Hepatocyte (in vitro differentiated cells): ENCODE measurements around the gene MBP. TPM values are rescaled to one million over a fixed set of nuclear protein-coding genes. Genes with fewer than 3 reads are reported as not detected.

Experiments used
- DNase-seq: peaks from one replicate; pipeline ENCODE4 v3.0.0-alpha.2; 2016; ENCODE audit warnings: low spot score
- H2AFZ ChIP-seq: fragments of 200-600 bp; sonication (generic); 2 replicates; pipeline ENCODE4 v1.6.0; 2016; ENCODE audit warnings: antibody characterized with exemption, mild to moderate bottlenecking
- H3K27ac ChIP-seq: fragments of 200-600 bp; sonication (generic); 2 replicates; pipeline ENCODE4 v1.5.1; 2016; ENCODE audit warnings: mild to moderate bottlenecking
- H3K27me3 ChIP-seq: fragments of 200-600 bp; sonication (generic); 2 replicates; pipeline ENCODE4 v1.6.1; 2016
- H3K36me3 ChIP-seq: fragments of 200-600 bp; sonication (generic); replicated peaks from 2 replicates; pipeline ENCODE4 v1.5.1; 2016; ENCODE audit warnings: low read depth; ENCODE audit not compliant: insufficient read depth
- H3K4me1 ChIP-seq: fragments of 200-600 bp; sonication (generic); 2 replicates; pipeline ENCODE4 v1.5.1; 2016; ENCODE audit warnings: mild to moderate bottlenecking, moderate library complexity; ENCODE audit not compliant: insufficient read depth
- H3K4me2 ChIP-seq: fragments of 200-600 bp; sonication (generic); 2 replicates; pipeline ENCODE4 v1.6.0; 2016
- H3K4me3 ChIP-seq: fragments of 200-600 bp; sonication (generic); 2 replicates; pipeline ENCODE4 v1.5.1; 2016; ENCODE audit warnings: mild to moderate bottlenecking
- H3K79me2 ChIP-seq: fragments of 200-600 bp; sonication (generic); 2 replicates; pipeline ENCODE4 v1.6.0; 2017; ENCODE audit warnings: mild to moderate bottlenecking
- H3K9me2 ChIP-seq: fragments of 200-600 bp; sonication (generic); replicated peaks from 2 replicates; pipeline ENCODE4 v1.6.0; 2017; ENCODE audit warnings: mild to moderate bottlenecking; ENCODE audit not compliant: insufficient read depth
- H3K9me3 ChIP-seq: fragments of 200-600 bp; sonication (generic); 2 replicates; pipeline ENCODE4 v1.5.1; 2016; ENCODE audit warnings: low read depth, mild to moderate bottlenecking
- H4K20me1 ChIP-seq: fragments of 200-600 bp; sonication (generic); 2 replicates; pipeline ENCODE4 v1.6.0; 2016; ENCODE audit warnings: mild to moderate bottlenecking; ENCODE audit not compliant: insufficient read depth, poor library complexity, severe bottlenecking
- EZH2 ChIP-seq: fragments of 200-600 bp; sonication (generic); IDR thresholded peaks from 2 replicates; pipeline ENCODE4 v1.6.1; 2016; ENCODE audit warnings: antibody characterized with exemption, mild to moderate bottlenecking, borderline replicate concordance
- EZH2phosphoT487 ChIP-seq: fragments of 200-600 bp; sonication (generic); IDR thresholded peaks from one replicate; pipeline ENCODE4 v1.6.1; 2018; ENCODE audit warnings: antibody characterized with exemption, mild to moderate bottlenecking, low read depth, moderate library complexity; ENCODE audit not compliant: unreplicated experiment, severe bottlenecking
- WGBS: methylation state at CpG from one replicate; pipeline ENCODE4 v1.1.6; 2016; ENCODE audit warnings: low lambda C conversion rate; ENCODE audit errors: missing lambda C conversion rate; 5-methylcytosine and 5-hydroxymethylcytosine counted together
- polyA plus RNA-seq: library from polyadenylated mRNA; unstranded; fragments of >200 nt; fragmentation: Nextera tagmentation; extraction: Ambion mirVana; gene quantifications from 2 replicates; pipeline ENCODE4 v1.2.1, GENCODE V29; 2016
- total RNA-seq: library from RNA; depleted of rRNA; stranded (reverse); fragments of >200 nt; gene quantifications from 2 replicates; pipeline ENCODE4 v1.2.3, GENCODE V29; 2014
- TF ChIP-seq, protein P1 (sequence below): fragments of 200-600 bp; sonication (generic); IDR thresholded peaks from 2 replicates; pipeline ENCODE4 v1.5.1; 2016; ENCODE audit warnings: antibody characterized with exemption, mild to moderate bottlenecking; ENCODE audit not compliant: poor library complexity

The MBP gene
- total and polyA plus RNA-seq, 2 experiments from 2014 or later: 21.6 to 22.1 TPM

DNA sequence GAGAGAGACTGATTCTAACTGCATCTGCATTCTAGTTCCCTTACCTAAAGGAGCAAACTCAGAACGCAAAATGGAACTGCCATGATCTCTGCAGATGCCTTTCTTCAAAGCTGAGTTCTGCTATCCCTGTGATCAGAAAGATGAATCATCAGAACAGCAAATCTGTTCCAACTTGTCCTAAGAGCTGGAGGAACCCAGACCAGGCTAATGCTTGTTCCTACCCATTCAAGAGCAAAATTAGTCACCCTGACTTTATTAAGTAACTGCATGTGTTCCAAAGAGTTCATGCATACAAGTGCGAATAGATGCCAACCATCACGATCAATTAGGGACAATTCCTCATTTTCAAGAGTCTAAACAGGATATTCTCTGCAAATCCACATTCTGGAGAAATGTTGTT is 46.5 kb downstream of the MBP start:
- peaks cover 36% of the 10 kb centered on the region for H3K4me1 ChIP-seq
- H3K9me3 ChIP-seq: no peaks in the 10 kb centered on the region
- H2AFZ ChIP-seq: no peak overlapping the region
- 81% methylated on average over 3 of the region's 3 CpGs for WGBS
- peak overlapping the region; percentile 93 for H3K27ac ChIP-seq
- no peaks in the 10 kb centered on the region for H3K27me3 ChIP-seq
- TF ChIP-seq EZH2 (no peak), EZH2phosphoT487 (no peak)
- TF ChIP-seq, protein P1, sequence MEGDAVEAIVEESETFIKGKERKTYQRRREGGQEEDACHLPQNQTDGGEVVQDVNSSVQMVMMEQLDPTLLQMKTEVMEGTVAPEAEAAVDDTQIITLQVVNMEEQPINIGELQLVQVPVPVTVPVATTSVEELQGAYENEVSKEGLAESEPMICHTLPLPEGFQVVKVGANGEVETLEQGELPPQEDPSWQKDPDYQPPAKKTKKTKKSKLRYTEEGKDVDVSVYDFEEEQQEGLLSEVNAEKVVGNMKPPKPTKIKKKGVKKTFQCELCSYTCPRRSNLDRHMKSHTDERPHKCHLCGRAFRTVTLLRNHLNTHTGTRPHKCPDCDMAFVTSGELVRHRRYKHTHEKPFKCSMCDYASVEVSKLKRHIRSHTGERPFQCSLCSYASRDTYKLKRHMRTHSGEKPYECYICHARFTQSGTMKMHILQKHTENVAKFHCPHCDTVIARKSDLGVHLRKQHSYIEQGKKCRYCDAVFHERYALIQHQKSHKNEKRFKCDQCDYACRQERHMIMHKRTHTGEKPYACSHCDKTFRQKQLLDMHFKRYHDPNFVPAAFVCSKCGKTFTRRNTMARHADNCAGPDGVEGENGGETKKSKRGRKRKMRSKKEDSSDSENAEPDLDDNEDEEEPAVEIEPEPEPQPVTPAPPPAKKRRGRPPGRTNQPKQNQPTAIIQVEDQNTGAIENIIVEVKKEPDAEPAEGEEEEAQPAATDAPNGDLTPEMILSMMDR: no peak
- H3K4me2 ChIP-seq: peak overlapping the region; percentile 95
- DNase-seq: no peak
- H3K36me3 ChIP-seq: no peaks in the 10 kb centered on the region
- peaks cover 23% of the 10 kb centered on the region for H3K79me2 ChIP-seq
- no peaks in the 10 kb centered on the region for H4K20me1 ChIP-seq
- no peak overlapping the region for H3K4me3 ChIP-seq
- H3K9me2 ChIP-seq: no peaks in the 10 kb centered on the region

DNA sequence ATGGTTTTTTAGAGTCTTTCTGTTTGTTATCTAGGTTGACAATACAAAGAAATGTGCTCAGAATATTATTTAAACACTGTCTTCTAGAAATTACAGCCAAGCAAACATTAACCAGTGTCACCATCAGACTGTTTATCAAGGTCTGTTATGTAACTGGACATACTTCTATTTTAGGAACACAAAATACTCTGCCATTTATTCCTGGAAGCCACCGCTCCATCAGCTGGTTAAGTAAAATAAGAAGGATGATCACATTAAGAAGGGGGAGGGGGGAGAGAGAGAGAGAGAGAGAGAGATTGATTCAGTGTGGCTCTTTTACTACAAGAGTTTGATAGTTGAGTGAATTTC is 47.9 kb downstream of the MBP start:
- H3K4me3 ChIP-seq: no peak overlapping the region
- no peak overlapping the region for H3K4me2 ChIP-seq
- H3K27ac ChIP-seq: no peak overlapping the region
- H3K36me3 ChIP-seq: no peaks in the 10 kb centered on the region
- H4K20me1 ChIP-seq: no peaks in the 10 kb centered on the region
- DNase-seq: no peak
- WGBS: 74% methylated on average over 1 of the region's 1 CpG
- H3K9me3 ChIP-seq: no peaks in the 10 kb centered on the region
- no peaks in the 10 kb centered on the region for H3K27me3 ChIP-seq
- peaks cover 36% of the 10 kb centered on the region for H3K4me1 ChIP-seq
- no peak overlapping the region for H2AFZ ChIP-seq
- peaks cover 30% of the 10 kb centered on the region for H3K79me2 ChIP-seq
- no peaks in the 10 kb centered on the region for H3K9me2 ChIP-seq
- TF ChIP-seq EZH2phosphoT487 (no peak), EZH2 (no peak)
- TF ChIP-seq, protein P1: no peak

DNA sequence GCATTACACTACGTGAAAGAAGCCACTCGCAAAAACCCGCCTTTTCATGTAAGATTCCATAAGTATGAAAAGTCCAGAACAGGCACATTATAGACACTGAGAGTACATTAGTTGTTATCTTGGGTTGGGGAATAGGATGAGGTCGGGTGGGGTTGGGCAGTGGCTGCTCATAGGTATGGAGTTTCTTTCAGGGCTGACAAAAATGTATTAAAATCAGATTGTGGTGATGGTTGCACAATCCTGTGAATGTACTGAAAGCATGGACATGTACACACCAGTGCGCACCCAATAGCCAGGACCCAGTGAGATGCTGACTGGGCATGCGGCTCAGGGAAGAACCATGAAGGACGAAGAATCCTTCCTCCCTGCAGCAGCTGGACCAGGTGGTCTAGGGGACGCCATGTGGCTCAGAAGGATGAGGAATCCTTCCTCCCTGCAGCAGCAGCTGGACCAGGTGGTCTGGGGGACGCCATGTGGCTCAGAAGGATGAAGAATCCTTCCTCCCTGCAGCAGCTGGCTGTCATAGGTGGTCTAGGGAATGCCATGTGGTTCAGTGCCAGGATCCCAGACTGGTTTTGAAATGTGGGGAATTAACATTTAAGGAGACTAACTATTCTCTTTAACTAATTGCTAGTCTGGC is 50.1 kb downstream of the MBP start:
- H3K79me2 ChIP-seq: peaks cover 35% of the 10 kb centered on the region
- TF ChIP-seq EZH2 (no peak), EZH2phosphoT487 (no peak)
- TF ChIP-seq, protein P1: no peak

DNA sequence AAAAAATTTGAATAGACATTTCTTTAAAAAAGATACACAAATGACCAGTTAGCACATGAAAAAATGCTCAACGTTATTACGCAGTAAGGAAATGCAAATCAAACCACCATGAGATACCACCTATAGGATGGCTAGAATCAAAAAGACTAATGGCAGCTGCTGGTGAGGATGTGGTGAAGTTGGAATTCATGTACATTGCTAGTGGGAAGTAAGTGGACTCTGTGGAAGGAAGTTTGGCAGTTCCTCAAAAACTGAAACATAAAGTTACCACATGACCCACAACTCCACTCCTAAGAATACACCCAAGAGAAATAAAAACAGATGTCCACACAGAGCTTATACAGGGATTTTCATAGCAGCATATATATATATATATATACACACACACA is 51.2 kb downstream of the MBP start:
- DNase-seq: no peak
- Histone ChIP-seq H2AFZ (no peak overlapping the region), H3K79me2 (peaks cover 35% of the 10 kb centered on the region), H3K4me2 (no peak overlapping the region), H3K9me3 (no peaks in the 10 kb centered on the region), H3K4me3 (no peak overlapping the region), H4K20me1 (no peaks in the 10 kb centered on the region), H3K27me3 (no peaks in the 10 kb centered on the region), H3K27ac (no peak overlapping the region), H3K4me1 (peaks cover 14% of the 10 kb centered on the region), H3K9me2 (no peaks in the 10 kb centered on the region), H3K36me3 (no peaks in the 10 kb centered on the region)
- TF ChIP-seq EZH2phosphoT487: no peak
- TF ChIP-seq EZH2: no peak
- TF ChIP-seq, protein P1: no peak
- WGBS: 98% methylated on average over 2 of the region's 2 CpGs

More for the DNA sequence above, 50.1 kb downstream of the MBP start:
- H3K4me3 ChIP-seq: no peak overlapping the region
- no peak for DNase-seq
- no peaks in the 10 kb centered on the region for H3K9me3 ChIP-seq
- no peak overlapping the region for H3K27ac ChIP-seq
- no peaks in the 10 kb centered on the region for H3K9me2 ChIP-seq
- 90% methylated on average over 9 of the region's 9 CpGs for WGBS
- H2AFZ ChIP-seq: no peak overlapping the region
- no peaks in the 10 kb centered on the region for H4K20me1 ChIP-seq
- peaks cover 25% of the 10 kb centered on the region for H3K4me1 ChIP-seq
- no peaks in the 10 kb centered on the region for H3K27me3 ChIP-seq
- H3K4me2 ChIP-seq: no peak overlapping the region
- H3K36me3 ChIP-seq: no peaks in the 10 kb centered on the region
